ENCODE measurements around the gene IGFBP4. TPM values are rescaled to one million over a fixed set of nuclear protein-coding genes. Genes with fewer than 3 reads are reported as not detected.

The IGFBP4 gene
- total RNA-seq, 1 donor from 2014 or later: 56.7 TPM

- Mint-ChIP-seq H3K4me3 (no peak overlapping the region), H3K27me3 (ENCODE audit: low read depth) (peaks cover 2% of the 10 kb centered on the region), H3K27ac (ENCODE audit: unreplicated experiment) (no peak overlapping the region), H3K4me1 (peaks cover 9% of the 10 kb centered on the region), H3K36me3 (ENCODE audit: low read depth) (peaks cover 5% of the 10 kb centered on the region), H3K9me3 (peaks cover 8% of the 10 kb centered on the region)
- DNase-seq (ENCODE audit: low read depth, low spot score): no peak
- TF ChIP-seq CTCF (conservative IDR thresholded peaks at IDR 0.05): no peak
Measured at GRCh38 chr17:40471846-40472732, 28.8 kb downstream of the IGFBP4 start.

GRCh38 chr17:40472733-40473452, 29.6 kb downstream of the IGFBP4 start:
- Mint-ChIP-seq H3K36me3 (ENCODE audit: low read depth) (peaks cover 5% of the 10 kb centered on the region), H3K4me1 (peaks cover 9% of the 10 kb centered on the region), H3K9me3 (peaks cover 8% of the 10 kb centered on the region), H3K27ac (ENCODE audit: unreplicated experiment) (no peak overlapping the region), H3K27me3 (ENCODE audit: low read depth) (peaks cover 2% of the 10 kb centered on the region), H3K4me3 (no peak overlapping the region)
- no peak for TF ChIP-seq CTCF (conservative IDR thresholded peaks at IDR 0.05)
- DNase-seq (ENCODE audit: low read depth, low spot score): no peak

- Mint-ChIP-seq H3K27me3 (ENCODE audit: low read depth) (peaks cover 2% of the 10 kb centered on the region), H3K9me3 (peaks cover 8% of the 10 kb centered on the region), H3K4me1 (peaks cover 9% of the 10 kb centered on the region), H3K27ac (ENCODE audit: unreplicated experiment) (no peak overlapping the region), H3K36me3 (ENCODE audit: low read depth) (peaks cover 5% of the 10 kb centered on the region), H3K4me3 (no peak overlapping the region)
- no peak for TF ChIP-seq CTCF (conservative IDR thresholded peaks at IDR 0.05)
- no peak for DNase-seq (ENCODE audit: low read depth, low spot score)
Measured at GRCh38 chr17:40473573-40474365, 30.5 kb downstream of the IGFBP4 start.

GRCh38 chr17:40474419-40475002, 31.3 kb downstream of the IGFBP4 start:
- H3K36me3 Mint-ChIP-seq (ENCODE audit: low read depth): peaks cover 5% of the 10 kb centered on the region
- peak overlapping the region; percentile 87 for H3K27ac Mint-ChIP-seq (ENCODE audit: unreplicated experiment)

More at GRCh38 chr17:40474419-40475002, 31.3 kb downstream of the IGFBP4 start:
- TF ChIP-seq CTCF (conservative IDR thresholded peaks at IDR 0.05): no peak
- no peak overlapping the region for H3K4me3 Mint-ChIP-seq
- peaks cover 8% of the 10 kb centered on the region for H3K9me3 Mint-ChIP-seq
- peaks cover 9% of the 10 kb centered on the region for H3K4me1 Mint-ChIP-seq
- DNase-seq (ENCODE audit: low read depth, low spot score): no peak
- H3K27me3 Mint-ChIP-seq (ENCODE audit: low read depth): peaks cover 2% of the 10 kb centered on the region

Measured in neural crest cell (in vitro differentiated cells).